GM23338 (cell line): Measurements from ENCODE around the gene SDHD. TPM values are rescaled to one million over a fixed set of nuclear protein-coding genes. Genes with fewer than 3 reads are reported as not detected.

Experiments
- ATAC-seq: fragments of 200-7000 bp; cut with Tn5 transposase; 3 replicates; pipeline ENCODE4 v1.9.1; 2020
- DNase-seq: peaks from one replicate; pipeline ENCODE4 v3.0.0-alpha.2; 2015; ENCODE audit warnings: low spot score
- H2AFZ ChIP-seq: fragments of 200-600 bp; sonication (generic); 2 replicates; pipeline ENCODE4 v1.8.0; 2016; ENCODE audit warnings: antibody characterized with exemption, mild to moderate bottlenecking, moderate library complexity
- H3F3A ChIP-seq: fragments of 200-600 bp; sonication (generic); replicated peaks from 2 replicates; pipeline ENCODE4 v1.8.0; 2017; ENCODE audit warnings: antibody characterized with exemption, mixed run types, low read depth
- H3K27ac ChIP-seq: fragments of 200-600 bp; sonication (generic); 2 replicates; pipeline ENCODE4 v1.6.1; 2016; ENCODE audit warnings: low read depth
- H3K27me3 ChIP-seq: fragments of 200-600 bp; sonication (generic); 2 replicates; pipeline ENCODE4 v1.8.0; 2016; ENCODE audit warnings: mild to moderate bottlenecking, mixed run types, moderate library complexity; ENCODE audit not compliant: insufficient read depth
- H3K36me3 ChIP-seq: fragments of 200-600 bp; sonication (generic); 2 replicates; pipeline ENCODE4 v1.8.0; 2016; ENCODE audit warnings: mild to moderate bottlenecking; ENCODE audit not compliant: insufficient read depth
- H3K4me1 ChIP-seq: fragments of 200-600 bp; sonication (generic); 2 replicates; pipeline ENCODE4 v1.8.0; 2016; ENCODE audit warnings: mild to moderate bottlenecking, moderate library complexity; ENCODE audit not compliant: insufficient read depth
- H3K4me2 ChIP-seq: fragments of 200-600 bp; sonication (generic); 2 replicates; pipeline ENCODE4 v1.7.1; 2017; ENCODE audit warnings: mixed run types
- H3K4me3 ChIP-seq: fragments of 200-600 bp; sonication (generic); 2 replicates; pipeline ENCODE4 v1.6.1; 2016; ENCODE audit warnings: mixed run types
- H3K79me2 ChIP-seq: fragments of 200-600 bp; sonication (generic); replicated peaks from 2 replicates; pipeline ENCODE4 v1.8.0; 2017; ENCODE audit warnings: mild to moderate bottlenecking; ENCODE audit not compliant: insufficient read depth
- H3K9me2 ChIP-seq: fragments of 200-600 bp; sonication (generic); 2 replicates; pipeline ENCODE4 v1.8.0; 2017; ENCODE audit not compliant: insufficient read depth
- H4K20me1 ChIP-seq: fragments of 200-600 bp; sonication (generic); replicated peaks from 2 replicates; pipeline ENCODE4 v1.8.0; 2017; ENCODE audit warnings: mild to moderate bottlenecking; ENCODE audit not compliant: insufficient read depth
- H3K27ac Mint-ChIP-seq: 2 replicates; pipeline ENCODE4 v1.8.0; 2020; ENCODE audit warnings: inconsistent platforms, mild to moderate bottlenecking, moderate library complexity, mixed read lengths
- H3K27me3 Mint-ChIP-seq: 3 replicates; pipeline ENCODE4 v1.8.0; 2022; ENCODE audit warnings: low read depth, mild to moderate bottlenecking, moderate library complexity, mixed read lengths, inconsistent platforms; ENCODE audit not compliant: insufficient read depth, poor library complexity
- H3K36me3 Mint-ChIP-seq: 3 replicates; pipeline ENCODE4 v1.8.0; 2021; ENCODE audit warnings: low read depth, mild to moderate bottlenecking, inconsistent platforms, moderate library complexity, mixed read lengths
- H3K4me1 Mint-ChIP-seq: 3 replicates; pipeline ENCODE4 v1.8.0; 2020; ENCODE audit warnings: mild to moderate bottlenecking, inconsistent platforms, mixed read lengths
- H3K4me3 Mint-ChIP-seq: 3 replicates; pipeline ENCODE4 v1.8.0; 2021; ENCODE audit warnings: moderate library complexity, mild to moderate bottlenecking, inconsistent platforms, mixed read lengths
- H3K9me3 Mint-ChIP-seq: 3 replicates; pipeline ENCODE4 v1.8.0; 2020; ENCODE audit warnings: moderate library complexity, mild to moderate bottlenecking, inconsistent platforms, mixed read lengths
- CREB1 ChIP-seq: fragments of 250-450 bp; sonication (Bioruptor Pico); IDR thresholded peaks from 2 replicates; pipeline ENCODE4 v1.5.0; 2020; ENCODE audit warnings: low read depth, mild to moderate bottlenecking, moderate library complexity
- EZH2 ChIP-seq: fragments of 200-600 bp; sonication (generic); IDR thresholded peaks from one replicate; pipeline ENCODE4 v1.8.0; 2017; ENCODE audit warnings: antibody characterized with exemption, mild to moderate bottlenecking, low read depth; ENCODE audit not compliant: unreplicated experiment
- EZH2phosphoT487 ChIP-seq: fragments of 200-600 bp; sonication (generic); IDR thresholded peaks from one replicate; pipeline ENCODE4 v1.8.1; 2018; ENCODE audit warnings: antibody characterized with exemption; ENCODE audit not compliant: unreplicated experiment
- POLR2AphosphoS5 ChIP-seq: IDR thresholded peaks from 2 replicates; pipeline ENCODE4 v1.6.1; 2016; ENCODE audit warnings: antibody characterized with exemption, low read depth
- ZNF114 ChIP-seq: fragments of 250-450 bp; sonication (Bioruptor Pico); IDR thresholded peaks from 2 replicates; pipeline ENCODE4 v1.5.0; 2020; ENCODE audit warnings: mild to moderate bottlenecking, moderate library complexity
- ZNF331 ChIP-seq: fragments of 250-450 bp; sonication (Bioruptor Pico); IDR thresholded peaks from 2 replicates; pipeline ENCODE4 v1.5.0; 2020; ENCODE audit warnings: low read depth, mild to moderate bottlenecking, moderate library complexity
- polyA plus RNA-seq: library from polyadenylated mRNA; unstranded; fragments of >200 nt; fragmentation: Nextera tagmentation; extraction: Ambion mirVana; gene quantifications from 2 replicates; pipeline ENCODE4 v1.2.1, GENCODE V29; 2016
- total RNA-seq: library from RNA; depleted of rRNA; stranded (reverse); fragments of >200 nt; shearing (Covaris generic); gene quantifications from 2 replicates; pipeline ENCODE4 v1.2.3, GENCODE V29; 2014
- TF ChIP-seq, protein P1 (sequence below), 2 experiments: fragments of 200-600 bp in 1 of 2; sonication (generic) in 1 of 2; conservative IDR thresholded peaks; 2 replicates each; pipeline versions ENCODE4 v1.5.1 to v1.6.1; 2016 to 2017; ENCODE audit warnings: antibody characterized with exemption in 2 of 2, low read depth in 2 of 2, mild to moderate bottlenecking in 2 of 2, moderate library complexity in 1 of 2
- TF ChIP-seq, protein P2 (sequence below): fragments of 250-450 bp; sonication (Bioruptor Pico); IDR thresholded peaks from 2 replicates; pipeline ENCODE4 v1.5.0; 2020; ENCODE audit warnings: mild to moderate bottlenecking, moderate library complexity
- TF ChIP-seq, protein P3 (sequence below): IDR thresholded peaks from one replicate; pipeline ENCODE4 v1.6.1; 2018; ENCODE audit warnings: antibody characterized with exemption; ENCODE audit not compliant: unreplicated experiment

SDHD gene
- total and polyA plus RNA-seq, 2 experiments from 2014 or later, result 157 to 163 TPM

DNA sequence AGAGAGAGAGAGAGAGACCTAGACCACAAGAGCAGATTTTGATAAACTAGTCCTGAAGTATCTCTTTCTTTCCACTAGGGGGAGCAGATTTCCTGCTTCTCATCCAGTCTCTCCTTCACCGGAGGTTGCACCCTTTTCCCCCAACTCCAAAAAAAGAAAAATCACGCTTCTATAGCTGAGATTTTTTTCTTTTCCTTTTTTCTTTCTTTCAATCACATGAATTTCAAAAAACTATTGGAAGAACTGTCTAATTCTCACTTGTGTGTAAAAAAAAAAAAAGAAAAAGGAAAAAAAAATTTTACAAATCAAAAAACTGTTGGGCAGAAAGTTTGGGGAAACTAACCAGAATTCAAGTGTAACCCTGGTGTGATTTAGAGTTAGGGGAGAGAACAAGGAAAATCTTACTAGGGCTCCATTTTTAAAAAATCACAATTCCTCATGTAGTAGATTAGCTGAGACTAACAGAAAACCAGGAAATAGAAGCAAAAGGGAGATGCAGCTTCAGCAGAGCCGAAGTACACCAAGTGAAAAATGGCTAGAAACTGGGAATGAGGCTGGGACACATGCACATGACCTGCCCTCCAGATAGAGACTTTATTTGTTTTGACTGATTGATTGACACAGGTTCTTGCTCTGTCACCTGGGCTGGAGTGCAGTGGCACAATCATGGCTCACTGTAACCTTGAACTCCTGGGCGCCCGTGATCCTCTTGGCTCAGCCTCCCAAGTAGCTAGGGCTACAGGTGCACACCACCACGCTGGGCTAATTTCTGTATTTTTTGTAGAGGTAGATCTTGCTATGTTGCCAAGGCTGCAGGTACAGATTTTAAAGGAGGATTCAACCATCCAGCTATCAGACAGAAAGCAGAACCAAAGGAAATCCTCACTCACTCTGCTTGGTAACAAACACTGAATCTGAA, 27.1 kb downstream of the SDHD start:
- Mint-ChIP-seq H3K27ac (no peak overlapping the region), H3K36me3 (no peaks in the 10 kb centered on the region), H3K4me3 (no peak overlapping the region), H3K4me1 (no peaks in the 10 kb centered on the region), H3K9me3 (no peaks in the 10 kb centered on the region; the same call in 2 of the 3 replicates), H3K27me3 (peaks cover 3% of the 10 kb centered on the region)
- H3F3A ChIP-seq, result no peaks in the 10 kb centered on the region
- TF ChIP-seq EZH2, result no peak
- TF ChIP-seq, protein P1, sequence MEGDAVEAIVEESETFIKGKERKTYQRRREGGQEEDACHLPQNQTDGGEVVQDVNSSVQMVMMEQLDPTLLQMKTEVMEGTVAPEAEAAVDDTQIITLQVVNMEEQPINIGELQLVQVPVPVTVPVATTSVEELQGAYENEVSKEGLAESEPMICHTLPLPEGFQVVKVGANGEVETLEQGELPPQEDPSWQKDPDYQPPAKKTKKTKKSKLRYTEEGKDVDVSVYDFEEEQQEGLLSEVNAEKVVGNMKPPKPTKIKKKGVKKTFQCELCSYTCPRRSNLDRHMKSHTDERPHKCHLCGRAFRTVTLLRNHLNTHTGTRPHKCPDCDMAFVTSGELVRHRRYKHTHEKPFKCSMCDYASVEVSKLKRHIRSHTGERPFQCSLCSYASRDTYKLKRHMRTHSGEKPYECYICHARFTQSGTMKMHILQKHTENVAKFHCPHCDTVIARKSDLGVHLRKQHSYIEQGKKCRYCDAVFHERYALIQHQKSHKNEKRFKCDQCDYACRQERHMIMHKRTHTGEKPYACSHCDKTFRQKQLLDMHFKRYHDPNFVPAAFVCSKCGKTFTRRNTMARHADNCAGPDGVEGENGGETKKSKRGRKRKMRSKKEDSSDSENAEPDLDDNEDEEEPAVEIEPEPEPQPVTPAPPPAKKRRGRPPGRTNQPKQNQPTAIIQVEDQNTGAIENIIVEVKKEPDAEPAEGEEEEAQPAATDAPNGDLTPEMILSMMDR (conservative IDR thresholded peaks at IDR 0.05; ENCODE audit: low read depth in 2 of 2), result peak; percentile 69 to 73
- DNase-seq (peak; percentile 83), ATAC-seq (peak; percentile 73)
- no peaks in the 10 kb centered on the region for H3K4me1 ChIP-seq
- no peak overlapping the region for H2AFZ ChIP-seq
- H3K9me2 ChIP-seq, result no peaks in the 10 kb centered on the region
- H3K79me2 ChIP-seq, result no peaks in the 10 kb centered on the region
- H3K36me3 ChIP-seq, result no peaks in the 10 kb centered on the region
- H3K27me3 ChIP-seq, result no peaks in the 10 kb centered on the region
- H4K20me1 ChIP-seq, result no peaks in the 10 kb centered on the region
- no peak overlapping the region for H3K27ac ChIP-seq
- H3K4me3 ChIP-seq, result no peak overlapping the region
- no peak overlapping the region for H3K4me2 ChIP-seq

DNA sequence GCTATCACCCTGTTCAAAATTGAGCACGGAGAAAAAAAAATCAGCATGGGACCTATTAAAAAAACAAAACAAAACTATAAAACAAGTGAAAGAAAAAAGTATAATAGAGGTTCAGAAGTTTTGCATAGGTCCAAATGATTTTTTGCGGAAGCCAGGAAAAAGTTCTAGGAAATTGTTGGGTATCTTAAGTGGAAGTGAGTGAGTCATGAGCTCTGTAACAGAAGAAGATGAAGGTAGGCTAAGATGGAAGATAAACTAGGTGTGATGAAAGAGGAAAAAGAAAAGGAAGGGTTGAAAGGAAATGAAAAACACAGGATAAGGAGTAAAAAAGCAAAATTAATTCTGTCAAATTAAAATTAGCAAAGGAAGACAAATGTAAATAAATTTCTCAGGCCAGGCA, 27.8 kb downstream of the SDHD start:
- Mint-ChIP-seq H3K27ac (no peak overlapping the region), H3K4me3 (no peak overlapping the region), H3K36me3 (no peaks in the 10 kb centered on the region), H3K4me1 (no peaks in the 10 kb centered on the region), H3K27me3 (peaks cover 3% of the 10 kb centered on the region), H3K9me3 (no peaks in the 10 kb centered on the region; the same call in 2 of the 3 replicates)
- Histone ChIP-seq H3K4me3 (no peak overlapping the region), H4K20me1 (no peaks in the 10 kb centered on the region), H3K27ac (no peak overlapping the region), H2AFZ (no peak overlapping the region), H3K9me2 (no peaks in the 10 kb centered on the region), H3F3A (no peaks in the 10 kb centered on the region), H3K4me2 (no peak overlapping the region), H3K79me2 (no peaks in the 10 kb centered on the region), H3K4me1 (no peaks in the 10 kb centered on the region), H3K36me3 (no peaks in the 10 kb centered on the region), H3K27me3 (no peaks in the 10 kb centered on the region)
- ATAC-seq (no peak), DNase-seq (no peak)
- TF ChIP-seq, protein P2, sequence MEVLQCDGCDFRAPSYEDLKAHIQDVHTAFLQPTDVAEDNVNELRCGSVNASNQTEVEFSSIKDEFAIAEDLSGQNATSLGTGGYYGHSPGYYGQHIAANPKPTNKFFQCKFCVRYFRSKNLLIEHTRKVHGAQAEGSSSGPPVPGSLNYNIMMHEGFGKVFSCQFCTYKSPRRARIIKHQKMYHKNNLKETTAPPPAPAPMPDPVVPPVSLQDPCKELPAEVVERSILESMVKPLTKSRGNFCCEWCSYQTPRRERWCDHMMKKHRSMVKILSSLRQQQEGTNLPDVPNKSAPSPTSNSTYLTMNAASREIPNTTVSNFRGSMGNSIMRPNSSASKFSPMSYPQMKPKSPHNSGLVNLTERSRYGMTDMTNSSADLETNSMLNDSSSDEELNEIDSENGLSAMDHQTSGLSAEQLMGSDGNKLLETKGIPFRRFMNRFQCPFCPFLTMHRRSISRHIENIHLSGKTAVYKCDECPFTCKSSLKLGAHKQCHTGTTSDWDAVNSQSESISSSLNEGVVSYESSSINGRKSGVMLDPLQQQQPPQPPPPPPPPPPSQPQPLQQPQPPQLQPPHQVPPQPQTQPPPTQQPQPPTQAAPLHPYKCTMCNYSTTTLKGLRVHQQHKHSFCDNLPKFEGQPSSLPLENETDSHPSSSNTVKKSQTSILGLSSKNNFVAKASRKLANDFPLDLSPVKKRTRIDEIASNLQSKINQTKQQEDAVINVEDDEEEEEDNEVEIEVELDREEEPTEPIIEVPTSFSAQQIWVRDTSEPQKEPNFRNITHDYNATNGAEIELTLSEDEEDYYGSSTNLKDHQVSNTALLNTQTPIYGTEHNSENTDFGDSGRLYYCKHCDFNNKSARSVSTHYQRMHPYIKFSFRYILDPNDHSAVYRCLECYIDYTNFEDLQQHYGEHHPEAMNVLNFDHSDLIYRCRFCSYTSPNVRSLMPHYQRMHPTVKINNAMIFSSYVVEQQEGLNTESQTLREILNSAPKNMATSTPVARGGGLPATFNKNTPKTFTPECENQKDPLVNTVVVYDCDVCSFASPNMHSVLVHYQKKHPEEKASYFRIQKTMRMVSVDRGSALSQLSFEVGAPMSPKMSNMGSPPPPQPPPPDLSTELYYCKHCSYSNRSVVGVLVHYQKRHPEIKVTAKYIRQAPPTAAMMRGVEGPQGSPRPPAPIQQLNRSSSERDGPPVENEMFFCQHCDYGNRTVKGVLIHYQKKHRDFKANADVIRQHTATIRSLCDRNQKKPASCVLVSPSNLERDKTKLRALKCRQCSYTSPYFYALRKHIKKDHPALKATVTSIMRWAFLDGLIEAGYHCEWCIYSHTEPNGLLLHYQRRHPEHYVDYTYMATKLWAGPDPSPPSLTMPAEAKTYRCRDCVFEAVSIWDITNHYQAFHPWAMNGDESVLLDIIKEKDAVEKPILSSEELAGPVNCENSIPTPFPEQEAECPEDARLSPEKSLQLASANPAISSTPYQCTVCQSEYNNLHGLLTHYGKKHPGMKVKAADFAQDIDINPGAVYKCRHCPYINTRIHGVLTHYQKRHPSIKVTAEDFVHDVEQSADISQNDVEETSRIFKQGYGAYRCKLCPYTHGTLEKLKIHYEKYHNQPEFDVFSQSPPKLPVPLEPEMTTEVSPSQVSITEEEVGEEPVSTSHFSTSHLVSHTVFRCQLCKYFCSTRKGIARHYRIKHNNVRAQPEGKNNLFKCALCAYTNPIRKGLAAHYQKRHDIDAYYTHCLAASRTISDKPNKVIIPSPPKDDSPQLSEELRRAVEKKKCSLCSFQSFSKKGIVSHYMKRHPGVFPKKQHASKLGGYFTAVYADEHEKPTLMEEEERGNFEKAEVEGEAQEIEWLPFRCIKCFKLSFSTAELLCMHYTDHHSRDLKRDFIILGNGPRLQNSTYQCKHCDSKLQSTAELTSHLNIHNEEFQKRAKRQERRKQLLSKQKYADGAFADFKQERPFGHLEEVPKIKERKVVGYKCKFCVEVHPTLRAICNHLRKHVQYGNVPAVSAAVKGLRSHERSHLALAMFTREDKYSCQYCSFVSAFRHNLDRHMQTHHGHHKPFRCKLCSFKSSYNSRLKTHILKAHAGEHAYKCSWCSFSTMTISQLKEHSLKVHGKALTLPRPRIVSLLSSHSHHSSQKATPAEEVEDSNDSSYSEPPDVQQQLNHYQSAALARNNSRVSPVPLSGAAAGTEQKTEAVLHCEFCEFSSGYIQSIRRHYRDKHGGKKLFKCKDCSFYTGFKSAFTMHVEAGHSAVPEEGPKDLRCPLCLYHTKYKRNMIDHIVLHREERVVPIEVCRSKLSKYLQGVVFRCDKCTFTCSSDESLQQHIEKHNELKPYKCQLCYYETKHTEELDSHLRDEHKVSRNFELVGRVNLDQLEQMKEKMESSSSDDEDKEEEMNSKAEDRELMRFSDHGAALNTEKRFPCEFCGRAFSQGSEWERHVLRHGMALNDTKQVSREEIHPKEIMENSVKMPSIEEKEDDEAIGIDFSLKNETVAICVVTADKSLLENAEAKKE (CRISPR knock-in tag), result no peak
- TF ChIP-seq POLR2AphosphoS5 (no peak), EZH2phosphoT487 (no peak), ZNF114 (CRISPR knock-in tag) (no peak), CREB1 (CRISPR knock-in tag) (no peak), ZNF331 (CRISPR knock-in tag) (no peak)
- TF ChIP-seq, protein P3, sequence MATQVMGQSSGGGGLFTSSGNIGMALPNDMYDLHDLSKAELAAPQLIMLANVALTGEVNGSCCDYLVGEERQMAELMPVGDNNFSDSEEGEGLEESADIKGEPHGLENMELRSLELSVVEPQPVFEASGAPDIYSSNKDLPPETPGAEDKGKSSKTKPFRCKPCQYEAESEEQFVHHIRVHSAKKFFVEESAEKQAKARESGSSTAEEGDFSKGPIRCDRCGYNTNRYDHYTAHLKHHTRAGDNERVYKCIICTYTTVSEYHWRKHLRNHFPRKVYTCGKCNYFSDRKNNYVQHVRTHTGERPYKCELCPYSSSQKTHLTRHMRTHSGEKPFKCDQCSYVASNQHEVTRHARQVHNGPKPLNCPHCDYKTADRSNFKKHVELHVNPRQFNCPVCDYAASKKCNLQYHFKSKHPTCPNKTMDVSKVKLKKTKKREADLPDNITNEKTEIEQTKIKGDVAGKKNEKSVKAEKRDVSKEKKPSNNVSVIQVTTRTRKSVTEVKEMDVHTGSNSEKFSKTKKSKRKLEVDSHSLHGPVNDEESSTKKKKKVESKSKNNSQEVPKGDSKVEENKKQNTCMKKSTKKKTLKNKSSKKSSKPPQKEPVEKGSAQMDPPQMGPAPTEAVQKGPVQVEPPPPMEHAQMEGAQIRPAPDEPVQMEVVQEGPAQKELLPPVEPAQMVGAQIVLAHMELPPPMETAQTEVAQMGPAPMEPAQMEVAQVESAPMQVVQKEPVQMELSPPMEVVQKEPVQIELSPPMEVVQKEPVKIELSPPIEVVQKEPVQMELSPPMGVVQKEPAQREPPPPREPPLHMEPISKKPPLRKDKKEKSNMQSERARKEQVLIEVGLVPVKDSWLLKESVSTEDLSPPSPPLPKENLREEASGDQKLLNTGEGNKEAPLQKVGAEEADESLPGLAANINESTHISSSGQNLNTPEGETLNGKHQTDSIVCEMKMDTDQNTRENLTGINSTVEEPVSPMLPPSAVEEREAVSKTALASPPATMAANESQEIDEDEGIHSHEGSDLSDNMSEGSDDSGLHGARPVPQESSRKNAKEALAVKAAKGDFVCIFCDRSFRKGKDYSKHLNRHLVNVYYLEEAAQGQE, result no peak
